Breast epithelium (tissue), 4 donors: ENCODE measurements around the gene PRR20G. TPM values are rescaled to one million over a fixed set of nuclear protein-coding genes. Genes with fewer than 3 reads are reported as not detected.

ENCODE experiments used
- DNase-seq, 2 donors: peaks; one replicate each; pipeline ENCODE4 v3.0.0-alpha.2; 2019; ENCODE audit warnings: low spot score in 2 of 2
- H3K27ac ChIP-seq, 2 donors: fragments of 200-600 bp; sonication (generic) in 1 of 2; one replicate each; pipeline ENCODE4 v1.5.1; 2016 to 2019; ENCODE audit warnings: mild to moderate bottlenecking in 1 of 2
- H3K27me3 ChIP-seq, 2 donors: fragments of 200-600 bp; sonication (generic) in 1 of 2; one replicate each; pipeline versions ENCODE4 v1.5.1 to v1.6.0; 2017 to 2019; ENCODE audit warnings: control low read depth in 1 of 2, mild to moderate bottlenecking in 1 of 2
- H3K36me3 ChIP-seq: fragments of 200-600 bp; one replicate; pipeline ENCODE4 v1.5.1; 2019
- H3K4me1 ChIP-seq, 2 donors: fragments of 200-600 bp; sonication (generic); one replicate each; pipeline ENCODE4 v1.5.1; 2016 to 2019; ENCODE audit warnings: control low read depth in 1 of 2
- H3K4me3 ChIP-seq, 3 donors: fragments of 200-600 bp; sonication (generic); 1 replicate in 2 of 3; 2 replicates in 1 of 3; pipeline ENCODE4 v1.5.1; 2016 to 2019; ENCODE audit warnings: mild to moderate bottlenecking in 3 of 3, moderate library complexity in 2 of 3
- H3K9me3 ChIP-seq, 2 donors: fragments of 200-600 bp; sonication (generic) in 1 of 2; one replicate each; pipeline ENCODE4 v1.5.1; 2016 to 2019; ENCODE audit warnings: control low read depth in 1 of 2
- POLR2A ChIP-seq: fragments of 450-650 bp; IDR thresholded peaks from one replicate; pipeline ENCODE4 v1.6.1; 2016; ENCODE audit warnings: antibody characterized with exemption, mild to moderate bottlenecking, moderate library complexity
- POLR2AphosphoS5 ChIP-seq, 3 donors: sonication (generic); formaldehyde crosslinking; IDR thresholded peaks; one replicate each; pipeline ENCODE4 v1.6.1; 2017; ENCODE audit warnings: antibody characterized with exemption in 3 of 3
- intact Hi-C: fragments of 100-400 bp; cut with DNase I; formaldehyde crosslinking; loops from one replicate; pipeline ENCODE4 v1.15.1; 2023; ENCODE audit warnings: low total_unique reads
- total RNA-seq, 3 donors: library from RNA; depleted of rRNA; stranded (reverse); fragments of >200 nt; gene quantifications; one replicate each; pipeline ENCODE4 v1.1.0, GENCODE V29; 2016
- TF ChIP-seq, protein P1 (sequence below), 3 donors: fragments of 450-650 bp; IDR thresholded peaks; one replicate each; pipeline ENCODE4 v1.5.1; 2016 to 2017; ENCODE audit warnings: antibody characterized with exemption in 3 of 3, mild to moderate bottlenecking in 3 of 3, moderate library complexity in 3 of 3

PRR20G gene
- total RNA-seq, 3 donors from 2014 or later = not detected

DNA sequence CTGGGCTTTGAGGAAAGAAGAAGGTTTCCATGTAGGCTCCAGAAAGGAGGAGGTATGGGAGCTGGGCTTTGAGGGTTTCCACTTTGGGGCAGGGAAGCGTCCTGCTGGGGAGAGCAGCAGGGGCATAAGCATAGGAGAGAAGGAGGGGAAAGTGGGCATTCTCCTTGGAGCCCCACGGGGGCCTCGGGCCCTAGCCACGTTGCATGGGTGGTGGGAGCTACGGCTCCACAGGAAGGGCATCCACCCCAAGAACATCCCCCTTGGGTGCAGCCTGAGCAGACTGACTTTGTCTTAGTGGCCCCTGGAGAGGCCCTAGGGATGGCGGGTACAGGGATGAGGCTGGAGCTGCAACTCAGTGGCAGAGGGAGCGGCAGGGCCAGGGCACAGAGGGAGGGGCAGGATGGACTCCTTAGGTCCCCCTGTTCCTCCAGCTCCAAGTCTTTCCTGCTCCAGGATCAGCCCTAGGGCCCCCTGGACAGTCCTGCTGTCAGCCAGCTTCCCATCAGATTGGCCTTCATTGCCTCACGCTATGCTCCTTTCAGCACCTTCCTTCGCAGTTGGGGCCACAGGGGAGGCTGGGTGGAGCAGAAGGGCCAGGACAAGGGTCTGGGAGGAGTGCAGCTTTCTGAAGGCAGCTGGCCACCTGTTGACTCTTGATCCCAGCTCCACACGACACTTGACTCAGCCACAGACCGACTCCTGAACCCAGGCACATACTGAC is 22.9 kb downstream of the PRR20G start:
- no peak for DNase-seq
- Histone ChIP-seq H3K4me1 (peaks cover 0 to 3% of the 10 kb centered on the region in 2 donors), H3K4me3 (no peak overlapping the region), H3K9me3 (peaks cover 0 to 5% of the 10 kb centered on the region in 2 donors), H3K36me3 (no peaks in the 10 kb centered on the region), H3K27me3 (no peaks in the 10 kb centered on the region), H3K27ac (no peak overlapping the region)
- intact Hi-C loops = no loop called here
- TF ChIP-seq, protein P1, sequence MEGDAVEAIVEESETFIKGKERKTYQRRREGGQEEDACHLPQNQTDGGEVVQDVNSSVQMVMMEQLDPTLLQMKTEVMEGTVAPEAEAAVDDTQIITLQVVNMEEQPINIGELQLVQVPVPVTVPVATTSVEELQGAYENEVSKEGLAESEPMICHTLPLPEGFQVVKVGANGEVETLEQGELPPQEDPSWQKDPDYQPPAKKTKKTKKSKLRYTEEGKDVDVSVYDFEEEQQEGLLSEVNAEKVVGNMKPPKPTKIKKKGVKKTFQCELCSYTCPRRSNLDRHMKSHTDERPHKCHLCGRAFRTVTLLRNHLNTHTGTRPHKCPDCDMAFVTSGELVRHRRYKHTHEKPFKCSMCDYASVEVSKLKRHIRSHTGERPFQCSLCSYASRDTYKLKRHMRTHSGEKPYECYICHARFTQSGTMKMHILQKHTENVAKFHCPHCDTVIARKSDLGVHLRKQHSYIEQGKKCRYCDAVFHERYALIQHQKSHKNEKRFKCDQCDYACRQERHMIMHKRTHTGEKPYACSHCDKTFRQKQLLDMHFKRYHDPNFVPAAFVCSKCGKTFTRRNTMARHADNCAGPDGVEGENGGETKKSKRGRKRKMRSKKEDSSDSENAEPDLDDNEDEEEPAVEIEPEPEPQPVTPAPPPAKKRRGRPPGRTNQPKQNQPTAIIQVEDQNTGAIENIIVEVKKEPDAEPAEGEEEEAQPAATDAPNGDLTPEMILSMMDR (IDR thresholded peaks at IDR 0.05) = no peak
- TF ChIP-seq POLR2AphosphoS5 (IDR thresholded peaks at IDR 0.05) (no peak), POLR2A (no peak)

DNA sequence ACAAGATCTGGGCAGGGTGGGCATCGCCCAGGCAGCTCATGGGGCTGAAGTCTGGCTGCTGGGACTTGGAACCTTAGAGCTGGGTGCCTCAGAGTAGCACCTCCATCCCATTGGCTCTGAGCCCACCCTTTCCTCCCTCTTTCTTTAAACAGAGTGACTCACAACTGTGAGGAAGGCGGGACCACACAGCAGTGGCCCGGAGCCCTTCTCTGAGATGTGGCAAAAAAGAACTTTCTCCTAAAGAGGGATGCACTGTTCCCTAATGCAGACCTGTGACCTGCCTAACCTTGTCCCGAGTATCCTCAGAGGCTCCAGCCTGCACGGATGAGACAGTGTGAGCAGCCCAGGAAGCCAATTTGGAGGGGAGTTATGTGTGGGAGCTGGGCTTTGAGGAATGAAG is 23.6 kb downstream of the PRR20G start:
- no peak for DNase-seq
- no peak overlapping the region for H3K27ac ChIP-seq
- peaks cover 0 to 5% of the 10 kb centered on the region in 2 donors for H3K9me3 ChIP-seq
- H3K4me3 ChIP-seq = no peak overlapping the region
- no peak for TF ChIP-seq POLR2AphosphoS5 (IDR thresholded peaks at IDR 0.05)
- TF ChIP-seq, protein P1 (IDR thresholded peaks at IDR 0.05) = no peak
- no peak for TF ChIP-seq POLR2A
- H3K36me3 ChIP-seq = no peaks in the 10 kb centered on the region
- peaks cover 0 to 3% of the 10 kb centered on the region in 2 donors for H3K4me1 ChIP-seq
- H3K27me3 ChIP-seq = no peaks in the 10 kb centered on the region
- intact Hi-C loops = no loop called here

DNA sequence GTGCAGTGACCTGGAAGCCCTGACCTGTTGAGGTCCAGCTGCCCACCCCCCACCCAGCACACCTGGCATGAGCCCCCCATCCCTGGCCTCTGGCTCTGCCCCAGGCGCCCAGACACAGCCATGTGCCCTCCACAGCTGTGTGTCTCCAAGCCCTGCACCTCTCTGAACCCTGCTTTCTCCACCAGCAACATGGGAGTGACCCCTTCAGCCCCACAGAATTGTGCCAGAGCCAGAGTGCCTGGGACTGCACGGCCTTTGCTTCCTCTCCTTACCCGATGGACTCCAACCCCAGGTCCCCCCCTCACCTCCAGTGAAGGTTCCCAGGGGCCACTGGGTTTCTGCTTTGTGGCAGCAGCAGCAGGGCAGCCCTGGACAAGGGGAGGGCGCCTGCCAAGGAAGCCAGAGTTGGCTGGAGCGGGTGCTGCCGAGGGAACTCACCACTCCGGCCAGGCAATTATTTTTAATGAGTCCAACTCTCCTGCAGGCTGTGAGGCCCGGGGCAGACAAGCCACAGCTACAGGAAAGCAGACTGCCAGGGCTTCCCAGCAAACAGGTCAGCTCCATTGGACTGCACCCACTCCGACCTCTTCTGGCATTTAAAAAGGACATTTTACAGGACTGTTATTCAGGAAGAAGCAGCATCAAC is 24.1 kb downstream of the PRR20G start:
- intact Hi-C loops = no loop called here
- no peak overlapping the region for H3K27ac ChIP-seq
- H3K4me1 ChIP-seq = peaks cover 0 to 3% of the 10 kb centered on the region in 2 donors
- TF ChIP-seq POLR2AphosphoS5 (IDR thresholded peaks at IDR 0.05) (no peak), POLR2A (no peak)
- TF ChIP-seq, protein P1 (IDR thresholded peaks at IDR 0.05) = no peak
- no peak overlapping the region for H3K4me3 ChIP-seq
- no peak for DNase-seq
- H3K9me3 ChIP-seq = peaks cover 0 to 1% of the 10 kb centered on the region in 2 donors
- H3K27me3 ChIP-seq = no peaks in the 10 kb centered on the region
- H3K36me3 ChIP-seq = no peaks in the 10 kb centered on the region

DNA sequence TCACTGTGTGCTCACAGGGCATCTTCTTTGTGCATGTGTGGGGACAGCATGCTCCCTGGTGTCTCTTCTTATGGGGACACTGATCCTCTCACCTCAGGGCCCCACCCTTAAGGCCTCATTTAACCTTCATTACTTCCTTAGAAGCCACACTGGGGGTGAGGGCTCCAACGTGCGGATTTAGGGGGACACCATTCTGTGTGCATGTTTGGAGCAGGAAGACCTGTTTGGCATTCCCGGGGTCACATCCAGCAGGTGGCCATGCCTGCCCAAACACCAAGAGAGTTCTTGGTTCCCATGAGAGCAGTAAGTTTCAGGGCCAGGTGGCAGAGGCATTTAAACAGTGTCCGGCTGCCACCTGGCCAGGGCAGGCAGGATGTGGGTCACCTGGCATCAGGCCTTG is 24.8 kb downstream of the PRR20G start:
- peaks cover 0 to 3% of the 10 kb centered on the region in 2 donors for H3K4me1 ChIP-seq
- no peaks in the 10 kb centered on the region for H3K9me3 ChIP-seq
- H3K4me3 ChIP-seq = no peak overlapping the region
- no peaks in the 10 kb centered on the region for H3K27me3 ChIP-seq
- TF ChIP-seq POLR2AphosphoS5 (IDR thresholded peaks at IDR 0.05) (no peak), POLR2A (no peak)
- TF ChIP-seq, protein P1 (IDR thresholded peaks at IDR 0.05) = no peak
- H3K27ac ChIP-seq = no peak overlapping the region
- intact Hi-C loops = no loop called here
- H3K36me3 ChIP-seq = no peaks in the 10 kb centered on the region
- no peak for DNase-seq

DNA sequence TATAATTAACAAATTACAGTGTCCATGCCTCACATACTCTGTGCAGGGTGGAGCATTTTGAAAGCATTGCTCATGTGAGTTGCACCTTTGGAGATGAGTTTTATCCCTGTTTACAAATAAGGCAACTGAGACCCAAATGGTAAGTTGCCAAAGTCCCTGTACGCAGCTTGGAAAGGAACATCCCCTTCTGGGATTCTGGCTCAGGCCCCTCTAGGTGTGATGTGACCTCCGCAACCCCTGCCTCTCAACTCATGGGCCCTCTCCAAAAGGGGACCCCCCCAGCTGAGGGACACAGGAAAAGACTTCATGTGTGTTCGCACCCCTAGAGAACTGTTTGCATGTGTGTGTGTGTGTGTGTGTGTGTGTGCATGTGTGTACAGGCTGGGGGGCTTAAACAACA is 25.3 kb downstream of the PRR20G start:
- H3K4me1 ChIP-seq = peaks cover 0 to 3% of the 10 kb centered on the region in 2 donors
- TF ChIP-seq POLR2A (no peak), POLR2AphosphoS5 (IDR thresholded peaks at IDR 0.05) (no peak)
- TF ChIP-seq, protein P1 (IDR thresholded peaks at IDR 0.05) = no peak
- no peak overlapping the region for H3K4me3 ChIP-seq
- H3K36me3 ChIP-seq = no peaks in the 10 kb centered on the region
- intact Hi-C loops = no loop called here
- H3K27ac ChIP-seq = no peak overlapping the region
- DNase-seq = no peak
- H3K27me3 ChIP-seq = no peaks in the 10 kb centered on the region
- H3K9me3 ChIP-seq = no peaks in the 10 kb centered on the region
